ENCODE results near the gene MTR.

Gene MTR

GRCh38 chr1:236800002-236800620, 5.0 kb downstream of the MTR start:
- TF ChIP-seq REST (IDR thresholded peaks at IDR 0.05; ENCODE audit: insufficient read depth in 1 of 2, low read depth in 2 of 2, low read length in 2 of 2) = no peak
- no peak for TF ChIP-seq FOXP2 (optimal IDR thresholded peaks at IDR 0.05; ENCODE audit: borderline replicate concordance, extremely low read depth, extremely low read length, insufficient read depth)
- TF ChIP-seq POLR2AphosphoS5 (IDR thresholded peaks at IDR 0.05; ENCODE audit: low read depth, low read length) = no peak
- TF ChIP-seq TAF1 (IDR thresholded peaks at IDR 0.05; ENCODE audit: borderline replicate concordance, insufficient read depth, low read length) = no peak
- TF ChIP-seq SIN3A (IDR thresholded peaks at IDR 0.05; ENCODE audit: borderline replicate concordance, insufficient read depth, low read length) = no peak

GRCh38 chr1:236800623-236801022, 5.5 kb downstream of the MTR start:
- TF ChIP-seq POLR2AphosphoS5 (IDR thresholded peaks at IDR 0.05; ENCODE audit: low read depth, low read length) = no peak
- no peak for TF ChIP-seq FOXP2 (optimal IDR thresholded peaks at IDR 0.05; ENCODE audit: borderline replicate concordance, extremely low read depth, extremely low read length, insufficient read depth)
- no peak for TF ChIP-seq REST (IDR thresholded peaks at IDR 0.05; ENCODE audit: insufficient read depth in 1 of 2, low read depth in 2 of 2, low read length in 2 of 2)
- no peak for TF ChIP-seq TAF1 (IDR thresholded peaks at IDR 0.05; ENCODE audit: borderline replicate concordance, insufficient read depth, low read length)
- no peak for TF ChIP-seq SIN3A (IDR thresholded peaks at IDR 0.05; ENCODE audit: borderline replicate concordance, insufficient read depth, low read length)

GRCh38 chr1:236802264-236802663, 7.2 kb downstream of the MTR start:
- no peak for TF ChIP-seq REST (IDR thresholded peaks at IDR 0.05; ENCODE audit: insufficient read depth in 1 of 2, low read depth in 2 of 2, low read length in 2 of 2)
- no peak for TF ChIP-seq POLR2AphosphoS5 (IDR thresholded peaks at IDR 0.05; ENCODE audit: low read depth, low read length)
- no peak for TF ChIP-seq TAF1 (IDR thresholded peaks at IDR 0.05; ENCODE audit: borderline replicate concordance, insufficient read depth, low read length)
- TF ChIP-seq FOXP2 (optimal IDR thresholded peaks at IDR 0.05; ENCODE audit: borderline replicate concordance, extremely low read depth, extremely low read length, insufficient read depth) = no peak
- no peak for TF ChIP-seq SIN3A (IDR thresholded peaks at IDR 0.05; ENCODE audit: borderline replicate concordance, insufficient read depth, low read length)

GRCh38 chr1:236806634-236807033, 11.5 kb downstream of the MTR start:
- no peak for TF ChIP-seq SIN3A (IDR thresholded peaks at IDR 0.05; ENCODE audit: borderline replicate concordance, insufficient read depth, low read length)
- no peak for TF ChIP-seq POLR2AphosphoS5 (IDR thresholded peaks at IDR 0.05; ENCODE audit: low read depth, low read length)

- TF ChIP-seq TAF1 (IDR thresholded peaks at IDR 0.05; ENCODE audit: borderline replicate concordance, insufficient read depth, low read length) (no peak), SIN3A (IDR thresholded peaks at IDR 0.05; ENCODE audit: borderline replicate concordance, insufficient read depth, low read length) (no peak), REST (IDR thresholded peaks at IDR 0.05; ENCODE audit: insufficient read depth in 1 of 2, low read depth in 2 of 2, low read length in 2 of 2) (no peak), POLR2AphosphoS5 (IDR thresholded peaks at IDR 0.05; ENCODE audit: low read depth, low read length) (no peak), FOXP2 (optimal IDR thresholded peaks at IDR 0.05; ENCODE audit: borderline replicate concordance, extremely low read depth, extremely low read length, insufficient read depth) (no peak)
These were observed 12.9 kb downstream of the MTR start for GRCh38 chr1:236808005-236808404.

Data from PFSK-1 (cell line).